Cardiac fibroblast (primary cell): ENCODE data around the gene CAMSAP2.
A peak's percentile ranks its signal among the peaks of the same experiment; 100 is the strongest.

Experiments used
- DNase-seq, 2 donors: peaks; one replicate each; pipeline versions ENCODE4 v3.0.0 to v3.0.0-alpha.2; 2010; ENCODE audit warnings: low read depth in 2 of 2
- H3K4me3 ChIP-seq, 2 donors: replicated peaks in 1 of 2; 1 replicate in 1 of 2; 2 replicates in 1 of 2; pipeline ENCODE4 v1.5.1; 2011; ENCODE audit warnings: low read depth in 2 of 2, low read length in 2 of 2, mild to moderate bottlenecking in 2 of 2, moderate library complexity in 1 of 2
- CTCF ChIP-seq: IDR thresholded peaks from one replicate; pipeline ENCODE4 v1.5.1; 2011; ENCODE audit warnings: low read depth, mild to moderate bottlenecking, low read length, inconsistent platforms

The CAMSAP2 gene

DNA sequence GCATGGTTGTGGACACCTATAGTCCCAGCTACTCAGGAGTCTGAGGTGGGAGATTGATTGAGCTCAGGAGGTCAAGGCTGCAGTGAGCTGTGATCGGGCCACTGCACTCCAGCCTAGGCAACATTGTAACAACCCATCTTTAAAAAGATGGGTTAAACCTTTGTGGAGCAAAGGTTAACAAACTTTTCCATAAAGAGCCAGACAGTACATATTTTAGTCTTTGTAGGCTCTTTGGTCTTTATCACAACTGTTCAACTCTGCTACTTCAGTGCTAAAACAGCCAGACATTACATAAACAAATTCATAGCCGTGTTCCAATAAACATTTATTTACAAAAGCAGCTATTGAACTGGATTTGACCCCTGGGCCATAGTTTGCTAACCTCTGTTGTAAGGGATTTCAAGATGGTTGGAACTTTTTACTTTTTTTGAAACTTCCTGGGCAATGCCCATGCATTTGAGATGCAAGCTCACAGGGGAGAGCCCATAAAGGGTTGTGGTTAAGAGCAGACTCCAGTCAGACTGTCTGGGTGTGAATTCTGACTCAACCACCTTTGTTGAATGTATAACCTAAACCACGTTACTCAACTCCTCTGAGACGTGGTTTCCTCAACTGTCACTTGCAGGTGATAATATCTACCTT lies 166.8 kb downstream of the CAMSAP2 start:
- peak in 1 of 2 donors; percentile 51 for DNase-seq
- H3K4me3 ChIP-seq: no peak overlapping the region
- TF ChIP-seq CTCF: no peak

DNA sequence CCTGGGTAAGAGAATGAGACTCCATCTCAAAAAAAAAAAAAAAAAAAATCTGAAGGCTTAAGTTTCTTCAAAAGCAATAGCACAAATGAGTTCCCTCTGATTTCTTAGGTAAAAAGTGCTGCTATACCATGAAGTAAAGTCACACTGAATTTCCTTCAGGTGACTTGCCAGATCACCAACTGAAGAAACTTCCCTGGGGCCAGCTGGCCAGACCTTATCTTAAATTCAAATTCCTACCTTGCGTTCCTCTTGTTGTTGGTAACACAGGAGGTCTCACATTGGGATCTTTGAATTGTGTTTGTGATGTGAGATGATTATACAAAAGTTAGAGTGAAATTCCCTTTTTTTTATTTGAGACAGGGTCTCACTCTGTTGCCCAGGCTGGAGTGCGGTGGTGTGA lies 167.8 kb downstream of the CAMSAP2 start:
- DNase-seq: no peak
- no peak for TF ChIP-seq CTCF
- no peak overlapping the region for H3K4me3 ChIP-seq

DNA sequence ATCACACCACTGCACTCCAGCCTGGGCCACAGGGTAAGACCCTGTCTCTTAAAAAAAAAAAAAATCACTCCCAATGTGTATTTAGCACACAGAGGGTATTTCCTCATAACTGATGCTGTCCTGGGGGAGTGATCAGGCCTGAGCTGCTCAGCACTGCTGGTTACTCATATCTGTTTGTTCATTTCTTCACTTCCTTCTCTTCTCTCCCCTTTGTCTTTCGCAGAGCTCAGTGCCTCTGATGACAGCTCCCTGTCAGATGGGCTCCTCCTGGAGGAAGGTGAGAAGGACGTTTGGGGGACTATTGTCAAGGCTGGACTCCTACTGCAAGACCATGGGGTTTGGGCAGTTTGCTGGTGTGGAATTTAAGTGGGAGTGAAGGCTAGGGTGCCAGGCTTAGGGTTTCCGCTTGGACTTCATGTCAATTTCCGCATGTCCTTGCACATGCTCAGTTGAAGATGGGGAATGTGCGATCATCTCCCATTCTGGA lies 169.0 kb downstream of the CAMSAP2 start:
- peak in 1 of 2 donors; percentile 73 for DNase-seq
- TF ChIP-seq CTCF: no peak

GRCh38 chr1:200908191-200908868 lies 169.6 kb downstream of the CAMSAP2 start:
- no peak for DNase-seq
- H3K4me3 ChIP-seq: no peak overlapping the region
- TF ChIP-seq CTCF: no peak

More for the DNA sequence above, 169.0 kb downstream of the CAMSAP2 start:
- H3K4me3 ChIP-seq: no peak overlapping the region

- no peak overlapping the region for H3K4me3 ChIP-seq
- no peak for DNase-seq
- TF ChIP-seq CTCF: no peak
These were observed 170.4 kb downstream of the CAMSAP2 start for GRCh38 chr1:200909071-200909470.

DNA sequence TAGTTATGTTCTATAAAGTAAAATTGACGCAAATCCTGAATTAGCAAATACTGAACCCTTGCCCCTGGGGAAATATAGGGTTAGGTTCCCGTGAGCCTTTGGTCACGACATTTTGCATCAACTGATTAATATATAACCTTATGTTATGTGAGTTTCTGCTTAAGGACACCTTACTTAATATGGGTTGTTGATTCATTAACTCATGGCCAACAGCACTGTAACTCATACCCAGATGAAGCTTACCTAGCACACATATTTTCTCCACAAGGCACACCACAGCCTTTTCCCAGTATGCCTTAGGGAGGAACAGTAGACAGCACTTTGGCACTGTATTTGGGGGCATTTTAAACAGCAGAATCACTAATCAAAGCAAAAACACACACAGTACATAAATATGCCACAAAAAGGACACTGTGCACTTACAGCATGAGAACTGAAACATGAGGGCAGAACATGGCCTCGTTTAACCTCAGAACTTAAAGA lies 171.1 kb downstream of the CAMSAP2 start:
- DNase-seq: no peak
- TF ChIP-seq CTCF: no peak
- no peak overlapping the region for H3K4me3 ChIP-seq
